GM12878 (cell line): ENCODE results near the gene TAAR8. TPM values are rescaled to one million over a fixed set of nuclear protein-coding genes. Genes with fewer than 3 reads are reported as not detected.

Source experiments
- ATAC-seq: fragments of 200-7000 bp; cut with Tn5 transposase; 3 replicates; pipeline ENCODE4 v1.9.1; 2020; ENCODE audit warnings: mild to moderate bottlenecking, moderate library complexity
- BruUV-seq: library from RNA; stranded (reverse); fragments of 400-500 nt; replicated peaks from 2 replicates; lab custom pipeline; 2021; lab: Mats Ljungman, UMichigan
- CTCF ChIA-PET: fragments of 300-600 bp; sonication (Branson Sonifier 250); formaldehyde crosslinking; extraction: SDS; loops from one replicate; lab custom pipeline; 2021; ENCODE audit warnings: inconsistent platforms; lab: Yijun Ruan, JAX
- POLR2A ChIA-PET: fragments of 350-600 bp; formaldehyde crosslinking; extraction: SDS; loops from one replicate; lab custom pipeline; 2021; ENCODE audit warnings: inconsistent platforms; lab: Charles Lee
- RAD21 ChIA-PET: fragments of 300-600 bp; sonication (Branson Sonifier 250); formaldehyde crosslinking; loops from one replicate; lab custom pipeline; 2023; ENCODE audit warnings: antibody characterized with exemption; ENCODE audit not compliant: unreplicated experiment; lab: Charles Lee
- SMC1A ChIA-PET: fragments of 300-600 bp; sonication (Branson Sonifier 250); formaldehyde crosslinking; loops from one replicate; lab custom pipeline; 2023; ENCODE audit not compliant: unreplicated experiment, uncharacterized antibody; lab: Charles Lee
- DNase-seq: peaks from one replicate; pipeline ENCODE4 v3.0.0-alpha.2; 2011; ENCODE audit warnings: low read depth, low spot score
- FAIRE-seq: peaks from 3 replicates; lab custom pipeline; 2011; peaks lifted over from hg19 to GRCh38; lab: Jason Lieb, UNC
- H2AFZ ChIP-seq: 2 replicates; pipeline ENCODE4 v1.6.0; 2011; ENCODE audit warnings: low read depth, low read length, control low read depth; ENCODE audit not compliant: control insufficient read depth
- H3K27ac ChIP-seq: 2 replicates; pipeline ENCODE4 v1.5.1; 2011; ENCODE audit warnings: control low read depth; ENCODE audit not compliant: control insufficient read depth, insufficient read depth
- H3K27me3 ChIP-seq, 2 experiments: replicated peaks in 1 of 2; 2 replicates each; pipeline versions ENCODE4 v1.6.0 to v1.6.1; 2011; ENCODE audit warnings: low read length in 1 of 2; ENCODE audit not compliant: control insufficient read depth in 2 of 2, insufficient read depth in 2 of 2
- H3K36me3 ChIP-seq, 2 experiments: 2 replicates each; pipeline ENCODE4 v1.5.1; 2011; ENCODE audit warnings: low read length in 1 of 2; ENCODE audit not compliant: control insufficient read depth in 2 of 2, insufficient read depth in 2 of 2
- H3K4me1 ChIP-seq: 2 replicates; pipeline ENCODE4 v1.6.1; 2011; ENCODE audit warnings: mild to moderate bottlenecking, low read length, moderate library complexity, mixed read lengths; ENCODE audit not compliant: control insufficient read depth, insufficient read depth
- H3K4me2 ChIP-seq: 2 replicates; pipeline ENCODE4 v1.6.0; 2011; ENCODE audit warnings: control low read depth; ENCODE audit not compliant: control insufficient read depth, insufficient read depth
- H3K4me3 ChIP-seq: fragments of 200-600 bp; sonication (generic); 2 replicates; pipeline ENCODE4 v1.5.1; 2016
- H3K79me2 ChIP-seq: 2 replicates; pipeline ENCODE4 v1.6.0; 2011; ENCODE audit warnings: low read length; ENCODE audit not compliant: control insufficient read depth, insufficient read depth
- H3K9ac ChIP-seq: 2 replicates; pipeline ENCODE4 v1.8.0; 2011; ENCODE audit warnings: low read length, control low read depth, mixed read lengths; ENCODE audit not compliant: control insufficient read depth, insufficient read depth
- H3K9me3 ChIP-seq: replicated peaks from 3 replicates; pipeline ENCODE4 v1.5.1; 2011; ENCODE audit warnings: mild to moderate bottlenecking, low read length; ENCODE audit not compliant: control insufficient read depth, insufficient read depth
- H4K20me1 ChIP-seq: 2 replicates; pipeline ENCODE4 v1.6.0; 2011; ENCODE audit not compliant: control insufficient read depth, insufficient read depth
- BHLHE40 ChIP-seq, 2 experiments: fragments of 450-650 bp in 1 of 2; IDR thresholded peaks; 2 replicates each; pipeline ENCODE4 v1.6.1; 2011 to 2017; ENCODE audit warnings: low read depth in 2 of 2, borderline replicate concordance in 1 of 2, improper control_type of control experiment in 1 of 2, low read length in 1 of 2, mild to moderate bottlenecking in 1 of 2
- E2F8 ChIP-seq: fragments of 450-650 bp; IDR thresholded peaks from 2 replicates; pipeline ENCODE4 v1.6.1; 2018; ENCODE audit warnings: mild to moderate bottlenecking, low read depth, moderate library complexity; ENCODE audit not compliant: partially characterized antibody
- E4F1 ChIP-seq: fragments of 450-650 bp; IDR thresholded peaks from 2 replicates; pipeline ENCODE4 v1.6.1; 2018; ENCODE audit warnings: borderline replicate concordance, mild to moderate bottlenecking; ENCODE audit not compliant: partially characterized antibody
- ESRRA ChIP-seq: IDR thresholded peaks from 2 replicates; pipeline ENCODE4 v1.6.1; 2012; ENCODE audit warnings: mild to moderate bottlenecking, low read length, improper control_type of control experiment
- IKZF2 ChIP-seq, 2 experiments: fragments of 450-650 bp; IDR thresholded peaks; 2 replicates each; pipeline ENCODE4 v1.6.1; 2017; ENCODE audit warnings: mild to moderate bottlenecking in 2 of 2, moderate library complexity in 2 of 2
- MLLT1 ChIP-seq: fragments of 450-650 bp; IDR thresholded peaks from 2 replicates; pipeline ENCODE4 v1.6.1; 2016; ENCODE audit warnings: mild to moderate bottlenecking
- NRF1 ChIP-seq: conservative IDR thresholded peaks from 2 replicates; pipeline ENCODE4 v1.6.1; 2011; ENCODE audit warnings: mild to moderate bottlenecking, low read depth, low read length, improper control_type of control experiment
- POLR2AphosphoS5 ChIP-seq: IDR thresholded peaks from 2 replicates; pipeline ENCODE4 v1.6.1; 2011; ENCODE audit warnings: mild to moderate bottlenecking, low read length, inconsistent platforms
- SKIL ChIP-seq: fragments of 450-650 bp; IDR thresholded peaks from 2 replicates; pipeline ENCODE4 v1.6.1; 2017; ENCODE audit warnings: mild to moderate bottlenecking, low read depth, inconsistent platforms; ENCODE audit not compliant: poor library complexity, severe bottlenecking
- SMAD1 ChIP-seq: fragments of 450-650 bp; IDR thresholded peaks from 2 replicates; pipeline ENCODE4 v1.6.1; 2018; ENCODE audit warnings: mild to moderate bottlenecking, low read depth; ENCODE audit not compliant: partially characterized antibody
- WGBS: methylation state at CpG from one replicate; pipeline ENCODE4 v1.1.6; 2016; ENCODE audit warnings: low lambda C conversion rate; ENCODE audit not compliant: insufficient replicate concordance, insufficient coverage; ENCODE audit errors: missing lambda C conversion rate; 5-methylcytosine and 5-hydroxymethylcytosine counted together
- in situ Hi-C: fragments of 300-500 bp; cut with MboI; formaldehyde crosslinking; loops from 9 replicates; pipeline ENCODE4 v1.14.3; 2018; ENCODE audit warnings: mixed read lengths
- intact Hi-C: fragments of 100-400 bp; cut with micrococcal nuclease; formaldehyde crosslinking; loops from one replicate; pipeline ENCODE4 v1.14.2; 2022; ENCODE audit not compliant: unreplicated experiment
- polyA plus RNA-seq, 11 experiments: library from polyadenylated mRNA; depleted of rRNA in 4 of 11; unstranded in 6 of 11; stranded (reverse) in 5 of 11; fragments of >200 nt; fragmentation: Nextera tagmentation in 4 of 11; fragmentation: Illumina TruSeq in 1 of 11; extraction: Ambion mirVana in 4 of 11; extraction: Trizol in 1 of 11; gene quantifications; 1 replicate in 1 of 11; 2 replicates in 10 of 11; pipeline versions ENCODE4 v1.2.1 to v1.2.3, GENCODE V29; 2011 to 2016; ENCODE audit warnings: inconsistent platforms in 2 of 11, missing spikeins in 2 of 11, low read depth in 1 of 11
- total RNA-seq, 4 experiments: library from RNA; depleted of rRNA in 3 of 4; stranded (reverse); fragments of >200 nt in 3 of 4; fragmentation: Illumina TruSeq in 1 of 4; extraction: Trizol in 1 of 4; gene quantifications; 2 replicates each; pipeline versions ENCODE4 v1.2.1 to v1.2.3, GENCODE V29; 2013 to 2021
- TF ChIP-seq, protein P1 (sequence below): fragments of 450-650 bp; IDR thresholded peaks from 2 replicates; pipeline ENCODE4 v1.6.1; 2017; ENCODE audit warnings: mild to moderate bottlenecking

The TAAR8 gene
- total and polyA plus RNA-seq, 10 of the 15 experiments (the other 5 are each of a cell fraction or from before 2014, with no cell fraction given), result not detected

- WGBS, result 13% methylated on average over 4 of the region's 4 CpGs
- FAIRE-seq, result no peak
- ChIA-PET CTCF (interaction anchor here (1.0 to 1.6 kb wide), 2 partner anchors 9 to 229 kb away, joined by 3 to 5 read pairs; no protein-coding TSS in a partner anchor), POLR2A (no interaction called here), SMC1A (no interaction called here), RAD21 (no interaction called here)
- in situ Hi-C loops (no loop called here), intact Hi-C loops (loop anchor here (10.0 kb wide), 1 partner anchor 257 kb away; the partner anchor contains the start of gene SLC18B1)
- BruUV-seq, result no TSS peak
- H3K4me1 ChIP-seq, result no peaks in the 10 kb centered on the region
- DNase-seq, result no peak
- no peaks in the 10 kb centered on the region for H3K9me3 ChIP-seq
- ATAC-seq, result no peak
- H2AFZ ChIP-seq, result no peak within 1 kb of the TSS
- H3K4me3 ChIP-seq, result no peak within 1 kb of the TSS
- H3K36me3 ChIP-seq, result no peaks in the 10 kb centered on the region
- no peaks in the 10 kb centered on the region for H3K79me2 ChIP-seq
- no peak within 1 kb of the TSS for H3K9ac ChIP-seq
- no peaks in the 10 kb centered on the region for H4K20me1 ChIP-seq
- no peak within 1 kb of the TSS for H3K27ac ChIP-seq
- H3K27me3 ChIP-seq, result peaks cover 1 to 3% of the 10 kb centered on the region in 2 experiments; a peak in 3 of 4 replicates
- no peak within 1 kb of the TSS for H3K4me2 ChIP-seq
- TF ChIP-seq IKZF2 (IDR thresholded peaks at IDR 0.05), result no peak
- TF ChIP-seq, protein P1, sequence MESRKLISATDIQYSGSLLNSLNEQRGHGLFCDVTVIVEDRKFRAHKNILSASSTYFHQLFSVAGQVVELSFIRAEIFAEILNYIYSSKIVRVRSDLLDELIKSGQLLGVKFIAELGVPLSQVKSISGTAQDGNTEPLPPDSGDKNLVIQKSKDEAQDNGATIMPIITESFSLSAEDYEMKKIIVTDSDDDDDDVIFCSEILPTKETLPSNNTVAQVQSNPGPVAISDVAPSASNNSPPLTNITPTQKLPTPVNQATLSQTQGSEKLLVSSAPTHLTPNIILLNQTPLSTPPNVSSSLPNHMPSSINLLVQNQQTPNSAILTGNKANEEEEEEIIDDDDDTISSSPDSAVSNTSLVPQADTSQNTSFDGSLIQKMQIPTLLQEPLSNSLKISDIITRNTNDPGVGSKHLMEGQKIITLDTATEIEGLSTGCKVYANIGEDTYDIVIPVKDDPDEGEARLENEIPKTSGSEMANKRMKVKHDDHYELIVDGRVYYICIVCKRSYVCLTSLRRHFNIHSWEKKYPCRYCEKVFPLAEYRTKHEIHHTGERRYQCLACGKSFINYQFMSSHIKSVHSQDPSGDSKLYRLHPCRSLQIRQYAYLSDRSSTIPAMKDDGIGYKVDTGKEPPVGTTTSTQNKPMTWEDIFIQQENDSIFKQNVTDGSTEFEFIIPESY, result no peak
- TF ChIP-seq E4F1, result no peak
- no peak for TF ChIP-seq NRF1
- no peak for TF ChIP-seq BHLHE40 (IDR thresholded peaks at IDR 0.05; ENCODE audit: borderline replicate concordance in 1 of 2, low read depth in 2 of 2, low read length in 1 of 2)
- no peak for TF ChIP-seq ESRRA
- no peak for TF ChIP-seq SKIL
- TF ChIP-seq E2F8, result no peak
- no peak for TF ChIP-seq MLLT1
- no peak for TF ChIP-seq POLR2AphosphoS5
- TF ChIP-seq SMAD1, result no peak
Observed at GRCh38 chr6:132537977-132538376, 14.5 kb upstream of the TAAR8 start, which contains the start of gene TAAR9. Gene TAAR9 (plus strand): TSS chr6:132538277. CDS start chr6:132538290, 13 bp downstream.
